Measurements from ENCODE around the gene THOC1. TPM values are rescaled to one million over a fixed set of nuclear protein-coding genes. Genes with fewer than 3 reads are reported as not detected.

THOC1 gene
- total and polyA plus RNA-seq, 7 experiments from 2014 or later, result 15.1 to 93.7 (median 69.2) TPM

DNA sequence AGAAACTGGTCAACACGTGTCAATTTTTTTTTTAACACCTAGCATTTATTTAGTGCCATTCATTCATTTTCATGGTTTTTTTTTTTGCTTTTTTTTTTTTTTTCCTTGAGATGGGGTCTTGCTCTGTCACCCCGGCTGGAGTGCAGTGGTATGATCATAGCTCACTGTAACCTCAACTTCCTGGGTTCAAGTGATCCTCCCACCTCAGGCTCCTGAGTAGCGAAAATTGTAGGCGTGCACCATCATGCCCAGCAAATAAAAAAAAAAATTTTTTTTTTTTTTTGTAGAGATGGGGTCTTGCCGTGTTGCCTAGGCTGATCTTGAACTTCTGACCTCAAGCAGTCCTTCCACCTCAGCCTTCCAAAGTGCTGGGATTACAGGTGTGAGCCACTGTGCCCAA lies 88.3 kb downstream of the THOC1 start:
- peaks cover 0 to 2% (median 0%) of the 10 kb centered on the region in 11 donors for H3K9me3 Mint-ChIP-seq
- peaks cover 28 to 64% (median 52%) of the 10 kb centered on the region in 7 donors for H3K4me1 Mint-ChIP-seq
- H3K4me3 Mint-ChIP-seq, result no peak overlapping the region
- no peaks in the 10 kb centered on the region for H3K27me3 ChIP-seq (ENCODE audit: control insufficient read depth in 2 of 2, insufficient read depth in 2 of 2, low read length in 2 of 2)
- no peak for DNase-seq
- no peak overlapping the region for H3K4me3 ChIP-seq (ENCODE audit: low read length)
- H3K36me3 ChIP-seq (ENCODE audit: control insufficient read depth in 2 of 3, insufficient read depth in 3 of 3, low read length in 3 of 3), result peaks cover 4 to 9% (median 7%) of the 10 kb centered on the region in 3 experiments
- no peaks in the 10 kb centered on the region for H3K4me1 ChIP-seq (ENCODE audit: control insufficient read depth in 2 of 2, insufficient read depth in 2 of 2, low read length in 2 of 2)
- peaks cover 10 to 34% (median 32%) of the 10 kb centered on the region in 5 donors for H3K36me3 Mint-ChIP-seq
- H3K9me3 ChIP-seq (ENCODE audit: control insufficient read depth in 2 of 3, low read length in 3 of 3), result no peaks in the 10 kb centered on the region
- no peak overlapping the region for H3K27ac ChIP-seq (ENCODE audit: low read depth, low read length)
- intact Hi-C loops (cut with micrococcal nuclease), result no loop called here
- POLR2A ChIA-PET, result interaction anchor here (0.8 kb wide), 1 partner anchor 35 kb away, joined by 5 read pairs; no protein-coding TSS in a partner anchor
- CTCF ChIA-PET, result interaction anchor here (0.6 kb wide), 1 partner anchor 654 kb away, joined by 4 read pairs; no protein-coding TSS in a partner anchor
- ATAC-seq, result no peak
- no peak overlapping the region for H3K27ac Mint-ChIP-seq
- no peaks in the 10 kb centered on the region for H3K27me3 Mint-ChIP-seq

DNA sequence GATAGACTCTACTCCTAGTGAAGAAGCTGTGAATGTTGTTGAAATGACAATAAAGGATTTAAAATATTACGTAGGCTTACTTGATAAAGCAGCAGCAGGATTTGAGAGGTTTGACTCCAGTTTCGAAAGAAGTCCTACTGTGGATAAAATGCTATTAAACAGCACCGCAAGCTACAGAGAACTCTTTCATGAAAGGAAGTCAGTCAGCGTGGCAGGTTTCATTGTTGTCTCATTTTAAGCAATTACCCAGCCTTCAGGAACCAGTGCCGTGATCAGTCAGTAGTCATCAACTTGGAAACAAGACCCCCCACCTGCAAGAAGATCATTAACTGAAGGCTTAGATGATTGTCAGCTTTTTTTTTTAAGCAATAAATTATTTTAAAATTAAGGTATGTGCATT lies 95.5 kb downstream of the THOC1 start:
- Mint-ChIP-seq H3K27ac (no peak overlapping the region), H3K4me3 (no peak overlapping the region), H3K36me3 (peaks cover 3 to 39% (median 29%) of the 10 kb centered on the region in 5 donors), H3K9me3 (no peaks in the 10 kb centered on the region), H3K4me1 (peaks cover 9 to 32% (median 16%) of the 10 kb centered on the region in 7 donors), H3K27me3 (no peaks in the 10 kb centered on the region)
- H3K27ac ChIP-seq (ENCODE audit: low read depth, low read length), result no peak overlapping the region
- intact Hi-C loops (cut with micrococcal nuclease), result no loop called here
- H3K9me3 ChIP-seq (ENCODE audit: control insufficient read depth in 2 of 3, low read length in 3 of 3), result no peaks in the 10 kb centered on the region
- H3K36me3 ChIP-seq (ENCODE audit: control insufficient read depth in 2 of 3, insufficient read depth in 3 of 3, low read length in 3 of 3), result peaks cover 10 to 30% (median 11%) of the 10 kb centered on the region in 3 experiments
- H3K4me1 ChIP-seq (ENCODE audit: control insufficient read depth in 2 of 2, insufficient read depth in 2 of 2, low read length in 2 of 2), result no peaks in the 10 kb centered on the region
- H3K27me3 ChIP-seq (ENCODE audit: control insufficient read depth in 2 of 2, insufficient read depth in 2 of 2, low read length in 2 of 2), result no peaks in the 10 kb centered on the region
- ChIA-PET POLR2A (interaction anchor here (0.7 kb wide), 1 partner anchor 13 kb away, joined by 5 read pairs; no protein-coding TSS in a partner anchor), CTCF (no interaction called here)
- H3K4me3 ChIP-seq (ENCODE audit: low read length), result no peak overlapping the region
- DNase-seq (no peak), ATAC-seq (no peak)

Other genes starting within 250 kb of the THOC1 start
- gene TUBB8B, start 218.4 kb downstream of the THOC1 start, total RNA-seq, result not detected
- not detected for gene TUBB8B, start 218.4 kb downstream of the THOC1 start, polyA plus RNA-seq
- gene USP14, start 109.5 kb downstream of the THOC1 start, total RNA-seq, result 10 to 100 TPM; 39.2 to 70.6 (median 43.5) TPM
- 10 to 100 TPM; 34.0 to 54.6 TPM for gene USP14, start 109.5 kb downstream of the THOC1 start, polyA plus RNA-seq
- under 1 TPM in 3 of 5 experiments, not detected in 2; 0.12 to 0.35 (median 0.19) TPM for gene COLEC12, start 232.7 kb upstream of the THOC1 start, total RNA-seq
- not detected for gene COLEC12, start 232.7 kb upstream of the THOC1 start, polyA plus RNA-seq

All from naive thymus-derived CD4-positive, alpha-beta T cell (primary cell).